ENCODE results near the gene WFDC8.

DNA sequence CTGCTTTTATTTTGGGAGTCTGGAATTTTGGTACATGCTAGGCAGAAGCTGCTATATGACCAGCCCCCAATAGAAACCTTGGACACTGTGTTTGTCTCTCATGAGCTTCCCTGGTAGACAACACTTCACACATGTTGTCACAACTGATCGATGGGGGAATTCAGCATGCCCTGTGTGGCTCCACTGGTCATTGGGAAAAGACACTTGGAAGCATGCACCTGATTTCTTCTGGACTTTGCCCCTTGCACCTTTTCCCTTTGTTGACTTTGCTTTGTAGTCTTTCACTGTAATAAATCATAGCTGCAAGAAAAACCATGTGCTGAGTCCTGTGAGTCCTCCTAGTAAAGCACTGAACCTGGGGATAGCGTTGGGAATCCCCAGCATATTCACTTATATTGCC, 42.5 kb upstream of the WFDC8 start:
- TF ChIP-seq POLR2A (IDR thresholded peaks at IDR 0.05) = no peak
- TF ChIP-seq, protein P1, sequence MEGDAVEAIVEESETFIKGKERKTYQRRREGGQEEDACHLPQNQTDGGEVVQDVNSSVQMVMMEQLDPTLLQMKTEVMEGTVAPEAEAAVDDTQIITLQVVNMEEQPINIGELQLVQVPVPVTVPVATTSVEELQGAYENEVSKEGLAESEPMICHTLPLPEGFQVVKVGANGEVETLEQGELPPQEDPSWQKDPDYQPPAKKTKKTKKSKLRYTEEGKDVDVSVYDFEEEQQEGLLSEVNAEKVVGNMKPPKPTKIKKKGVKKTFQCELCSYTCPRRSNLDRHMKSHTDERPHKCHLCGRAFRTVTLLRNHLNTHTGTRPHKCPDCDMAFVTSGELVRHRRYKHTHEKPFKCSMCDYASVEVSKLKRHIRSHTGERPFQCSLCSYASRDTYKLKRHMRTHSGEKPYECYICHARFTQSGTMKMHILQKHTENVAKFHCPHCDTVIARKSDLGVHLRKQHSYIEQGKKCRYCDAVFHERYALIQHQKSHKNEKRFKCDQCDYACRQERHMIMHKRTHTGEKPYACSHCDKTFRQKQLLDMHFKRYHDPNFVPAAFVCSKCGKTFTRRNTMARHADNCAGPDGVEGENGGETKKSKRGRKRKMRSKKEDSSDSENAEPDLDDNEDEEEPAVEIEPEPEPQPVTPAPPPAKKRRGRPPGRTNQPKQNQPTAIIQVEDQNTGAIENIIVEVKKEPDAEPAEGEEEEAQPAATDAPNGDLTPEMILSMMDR (IDR thresholded peaks at IDR 0.05) = no peak
